HUES48 (cell line): ENCODE results near the gene APEH.

Experiments used
- H3K27ac ChIP-seq: one replicate; pipeline ENCODE4 v1.7.0; 2013; ENCODE audit warnings: low read depth, low read length, inconsistent platforms
- H3K27me3 ChIP-seq: 2 replicates; pipeline ENCODE4 v1.6.1; 2013; ENCODE audit warnings: mild to moderate bottlenecking, low read length; ENCODE audit not compliant: control insufficient read depth, insufficient read depth
- H3K36me3 ChIP-seq: 2 replicates; pipeline ENCODE4 v1.6.1; 2013; ENCODE audit warnings: low read length; ENCODE audit not compliant: control insufficient read depth, insufficient read depth
- H3K4me1 ChIP-seq: 2 replicates; pipeline ENCODE4 v1.6.1; 2013; ENCODE audit warnings: mild to moderate bottlenecking, low read length; ENCODE audit not compliant: control insufficient read depth, insufficient read depth
- H3K4me3 ChIP-seq: 2 replicates; pipeline ENCODE4 v1.5.1; 2013; ENCODE audit warnings: mild to moderate bottlenecking, low read depth, low read length
- H3K9ac ChIP-seq: 2 replicates; pipeline ENCODE4 v1.6.1; 2013; ENCODE audit warnings: mild to moderate bottlenecking, low read depth, low read length, moderate library complexity
- H3K9me3 ChIP-seq: 2 replicates; pipeline ENCODE4 v1.6.1; 2013; ENCODE audit warnings: low read length; ENCODE audit not compliant: control insufficient read depth, insufficient read depth

Gene APEH

DNA sequence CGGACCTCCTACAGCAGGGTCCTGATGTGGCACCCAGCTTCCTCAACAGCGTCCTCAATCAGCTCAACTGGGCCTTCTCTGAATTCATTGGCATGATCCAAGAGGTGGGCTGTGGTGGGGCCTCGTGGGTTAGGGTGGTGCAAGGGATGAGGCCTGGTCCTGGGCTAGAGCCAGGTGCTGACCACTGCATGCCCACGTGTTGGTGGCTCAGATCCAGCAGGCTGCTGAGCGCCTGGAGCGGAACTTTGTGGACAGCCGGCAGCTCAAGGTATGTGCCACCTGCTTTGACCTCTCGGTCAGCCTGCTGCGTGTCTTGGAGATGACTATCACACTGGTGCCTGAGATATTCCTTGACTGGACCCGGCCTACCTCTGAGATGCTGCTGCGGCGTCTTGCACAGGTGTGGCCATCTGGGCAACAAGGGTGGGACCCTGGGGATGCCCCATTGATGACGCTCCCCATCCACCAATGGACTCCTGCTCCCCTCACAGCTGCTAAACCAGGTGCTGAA is 41.5 kb downstream of the APEH start:
- H3K9ac ChIP-seq, result no peak overlapping the region
- H3K9me3 ChIP-seq, result no peaks in the 10 kb centered on the region
- no peaks in the 10 kb centered on the region for H3K4me1 ChIP-seq
- H3K36me3 ChIP-seq, result peaks cover 10% of the 10 kb centered on the region
- no peak overlapping the region for H3K27ac ChIP-seq
- H3K4me3 ChIP-seq, result no peak overlapping the region
- no peaks in the 10 kb centered on the region for H3K27me3 ChIP-seq

- Histone ChIP-seq H3K4me3 (no peak overlapping the region), H3K27me3 (no peaks in the 10 kb centered on the region), H3K9me3 (no peaks in the 10 kb centered on the region), H3K27ac (no peak overlapping the region), H3K9ac (no peak overlapping the region), H3K36me3 (peaks cover 15% of the 10 kb centered on the region), H3K4me1 (no peaks in the 10 kb centered on the region)
Measured at GRCh38 chr3:49716169-49716568, 42.0 kb downstream of the APEH start.

DNA sequence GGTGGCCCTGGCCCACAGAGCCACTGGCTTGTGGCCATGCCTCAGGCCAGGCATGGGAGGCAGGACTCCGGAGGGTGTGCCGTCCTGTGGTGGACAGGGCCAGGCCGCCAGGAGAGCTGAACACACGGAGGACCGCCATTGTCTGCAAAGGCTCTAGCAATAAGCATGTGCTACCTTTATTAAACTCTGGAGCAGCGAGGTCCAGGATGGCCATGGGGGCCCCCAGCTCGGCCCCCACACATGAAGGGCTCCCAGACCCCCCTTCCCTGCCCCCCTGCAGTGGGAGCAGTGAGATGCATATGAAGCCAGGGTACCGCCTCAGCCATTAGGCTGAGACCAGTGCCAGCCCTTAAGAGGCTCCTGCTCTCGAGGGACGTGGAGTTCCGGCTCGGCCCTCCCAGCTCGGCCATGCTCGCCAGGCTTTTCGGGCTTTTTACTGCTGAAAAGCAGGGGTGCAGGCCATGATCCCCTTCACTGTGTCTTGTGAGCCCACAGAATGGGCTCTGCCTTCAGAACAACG is 42.6 kb downstream of the APEH start:
- peaks cover 21% of the 10 kb centered on the region for H3K36me3 ChIP-seq
- H3K27ac ChIP-seq, result no peak overlapping the region
- H3K9me3 ChIP-seq, result no peaks in the 10 kb centered on the region
- H3K9ac ChIP-seq, result no peak overlapping the region
- H3K27me3 ChIP-seq, result no peaks in the 10 kb centered on the region
- no peak overlapping the region for H3K4me3 ChIP-seq
- no peaks in the 10 kb centered on the region for H3K4me1 ChIP-seq

GRCh38 chr3:49717211-49717958 is 43.2 kb downstream of the APEH start:
- H3K27ac ChIP-seq, result no peak overlapping the region
- no peaks in the 10 kb centered on the region for H3K9me3 ChIP-seq
- H3K36me3 ChIP-seq, result peaks cover 27% of the 10 kb centered on the region
- no peak overlapping the region for H3K9ac ChIP-seq
- no peaks in the 10 kb centered on the region for H3K4me1 ChIP-seq
- no peak overlapping the region for H3K4me3 ChIP-seq
- H3K27me3 ChIP-seq, result no peaks in the 10 kb centered on the region

DNA sequence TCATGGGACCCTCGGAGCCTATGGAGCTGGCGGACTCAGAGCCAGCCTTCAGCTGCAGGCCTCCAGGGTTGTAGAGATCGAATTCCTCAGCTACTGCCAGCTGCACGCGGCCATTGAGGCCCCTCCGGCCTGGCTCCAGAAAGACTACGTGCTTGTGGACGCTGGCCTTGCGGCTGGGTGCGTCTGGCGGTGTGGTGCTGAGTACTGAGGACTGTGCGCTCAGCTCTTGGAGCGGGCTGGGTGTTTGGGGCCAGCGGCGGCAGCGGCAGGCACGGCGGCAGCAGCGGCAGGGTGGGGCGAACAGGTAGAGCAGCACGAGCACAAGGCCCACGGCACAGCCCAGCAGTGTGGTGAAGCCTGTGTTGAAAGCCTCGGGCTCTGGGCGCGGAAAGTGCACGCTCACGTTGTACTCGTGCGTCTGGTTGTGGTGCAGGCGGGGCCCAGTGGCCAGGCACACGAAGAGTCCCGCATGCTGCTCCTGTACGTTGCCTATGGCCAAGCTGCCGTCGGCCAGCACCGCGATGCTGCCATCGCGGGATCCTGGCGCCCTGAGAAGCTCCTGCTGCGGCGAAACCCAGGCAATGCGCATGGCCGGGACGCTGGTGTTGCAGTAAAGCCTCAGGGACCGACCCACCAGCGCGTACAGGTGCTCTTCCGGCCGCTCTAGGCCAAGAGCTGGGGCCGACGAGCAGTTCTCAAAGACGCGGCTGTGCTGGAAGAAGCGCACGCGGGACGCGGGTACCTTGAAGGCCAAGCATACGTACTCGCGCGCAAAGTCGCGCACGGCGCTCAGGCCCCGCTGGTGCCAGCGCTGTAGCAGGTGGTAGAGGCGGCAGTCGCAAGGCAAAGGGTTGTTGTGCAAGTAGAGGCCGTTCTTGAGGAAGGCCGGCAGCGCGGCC is 44.1 kb downstream of the APEH start:
- peaks cover 30% of the 10 kb centered on the region for H3K36me3 ChIP-seq
- no peaks in the 10 kb centered on the region for H3K27me3 ChIP-seq
- H3K4me3 ChIP-seq, result peak overlapping the region; percentile 84
- H3K4me1 ChIP-seq, result no peaks in the 10 kb centered on the region
- no peaks in the 10 kb centered on the region for H3K9me3 ChIP-seq
- H3K9ac ChIP-seq, result peak overlapping the region; percentile 75; the same call in 1 of the 2 replicates
- no peak overlapping the region for H3K27ac ChIP-seq

DNA sequence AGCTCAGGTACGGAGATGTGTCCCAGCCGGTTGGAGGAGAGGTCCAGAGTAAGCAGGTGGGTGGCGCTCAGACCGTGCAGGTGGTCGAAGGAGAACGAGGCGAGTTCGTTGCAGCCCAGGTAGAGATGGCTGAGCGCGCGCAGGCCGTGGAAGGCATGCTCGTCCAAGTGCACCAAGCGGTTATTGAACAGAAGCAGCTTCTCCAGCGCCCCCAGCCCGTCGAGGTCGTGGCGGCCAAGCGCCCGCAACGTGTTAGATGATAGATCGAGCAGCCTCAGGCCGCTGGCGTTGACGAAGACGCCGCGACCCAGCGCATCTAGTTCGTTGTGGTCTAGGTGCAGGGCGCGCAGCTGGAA is 44.7 kb downstream of the APEH start:
- Histone ChIP-seq H3K27ac (peak overlapping the region; percentile 61), H3K36me3 (peaks cover 30% of the 10 kb centered on the region), H3K9ac (peak overlapping the region; percentile 75; the same call in 1 of the 2 replicates), H3K9me3 (no peaks in the 10 kb centered on the region), H3K4me3 (peak overlapping the region; percentile 84), H3K27me3 (no peaks in the 10 kb centered on the region), H3K4me1 (no peaks in the 10 kb centered on the region)

DNA sequence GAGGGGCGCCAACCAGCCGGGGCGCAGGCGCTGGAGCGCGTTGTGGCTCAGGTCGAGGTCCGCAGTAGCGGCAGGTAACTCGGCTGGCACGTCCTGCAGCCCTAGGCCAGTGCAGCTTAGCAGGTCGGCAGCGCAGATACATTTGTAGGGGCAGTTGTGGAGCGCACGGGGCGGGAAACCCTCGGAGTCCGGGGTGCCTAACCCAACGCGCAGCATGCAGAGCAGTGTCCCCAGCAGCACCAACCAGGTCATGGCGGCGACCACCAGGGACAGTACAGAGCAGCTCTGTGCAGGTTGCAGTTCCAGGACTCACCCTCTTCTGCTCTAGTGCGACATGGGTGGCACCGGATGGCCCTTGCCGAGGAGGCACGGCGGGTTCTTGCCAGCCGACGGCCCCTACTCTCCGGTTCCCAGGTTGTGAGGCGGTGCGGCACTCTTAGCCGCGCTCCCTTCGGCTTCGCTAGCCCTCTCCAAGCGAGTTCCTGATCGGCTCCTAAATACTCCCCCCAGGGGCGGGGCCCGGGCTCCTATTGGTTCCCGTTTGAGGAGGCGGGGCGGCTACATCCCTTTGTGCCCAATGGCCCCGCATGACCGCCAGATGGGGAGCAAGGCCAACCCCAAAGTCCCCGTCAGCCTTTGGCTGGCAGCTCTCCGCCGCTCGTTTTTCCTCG is 45.2 kb downstream of the APEH start, which contains the start of gene AMIGO3:
Gene AMIGO3, minus strand, starts transcription at position 471 of the 671 bp plus-strand sequence. Its CDS starts 219 bp downstream, at position 252.
- Histone ChIP-seq H3K9me3 (no peaks in the 10 kb centered on the region), H3K27ac (peak within 1 kb of the TSS; percentile 61), H3K4me1 (peaks cover under 1% of the 10 kb centered on the region; the same call in 1 of the 2 replicates), H3K9ac (peak within 1 kb of the TSS; percentile 75), H3K4me3 (peak within 1 kb of the TSS; percentile 84), H3K36me3 (peaks cover 30% of the 10 kb centered on the region), H3K27me3 (no peaks in the 10 kb centered on the region)

DNA sequence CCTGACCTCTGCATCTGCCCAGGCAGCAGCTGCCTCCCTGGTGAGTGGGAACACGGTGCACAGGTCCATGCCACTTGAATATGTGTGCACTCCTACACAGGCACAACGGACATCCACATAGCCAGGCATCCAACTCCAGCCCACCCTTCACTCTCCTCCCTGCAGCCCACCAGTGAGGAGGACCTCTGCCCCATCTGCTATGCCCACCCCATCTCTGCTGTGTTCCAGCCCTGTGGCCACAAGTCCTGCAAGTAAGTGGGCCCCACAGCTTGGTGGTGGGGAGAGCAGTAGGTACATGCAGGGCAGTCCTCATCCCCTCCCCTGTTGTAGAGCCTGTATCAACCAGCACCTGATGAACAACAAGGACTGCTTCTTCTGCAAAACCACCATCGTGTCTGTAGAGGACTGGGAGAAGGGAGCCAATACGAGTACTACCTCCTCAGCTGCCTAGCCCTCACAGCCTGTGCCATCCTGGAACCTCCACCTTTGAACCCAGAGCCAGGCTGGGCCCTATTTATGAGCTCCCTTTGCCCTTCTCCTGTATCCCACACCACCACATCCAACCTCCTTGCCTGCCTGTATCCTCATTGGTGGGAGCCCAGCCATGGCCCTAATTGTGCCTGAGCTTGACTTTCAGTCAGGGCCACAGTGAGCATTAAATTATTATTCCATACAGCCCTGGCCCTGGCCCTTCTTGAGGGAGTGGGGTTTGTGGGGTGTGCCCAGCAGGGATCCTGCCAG is 46.9 kb downstream of the APEH start:
- Histone ChIP-seq H3K27ac (no peak overlapping the region), H3K9ac (no peak overlapping the region), H3K4me3 (no peak overlapping the region), H3K36me3 (peaks cover 33% of the 10 kb centered on the region), H3K9me3 (no peaks in the 10 kb centered on the region), H3K27me3 (no peaks in the 10 kb centered on the region), H3K4me1 (peaks cover 4% of the 10 kb centered on the region; the same call in 1 of the 2 replicates)

- H3K9ac ChIP-seq, result no peak overlapping the region
- peaks cover 4% of the 10 kb centered on the region; the same call in 1 of the 2 replicates for H3K4me1 ChIP-seq
- H3K4me3 ChIP-seq, result no peak overlapping the region
- H3K27me3 ChIP-seq, result no peaks in the 10 kb centered on the region
- H3K36me3 ChIP-seq, result peaks cover 34% of the 10 kb centered on the region
- no peak overlapping the region for H3K27ac ChIP-seq
- no peaks in the 10 kb centered on the region for H3K9me3 ChIP-seq
Measured at GRCh38 chr3:49721596-49721895, 47.4 kb downstream of the APEH start.
